ENCODE data around the gene SUCLG2. TPM values are rescaled to one million over a fixed set of nuclear protein-coding genes. Genes with fewer than 3 reads are reported as not detected.

The SUCLG2 gene
- total RNA-seq = 10 to 100 TPM; 25.5 to 36.6 TPM

- H3K9me3 ChIP-seq = no peaks in the 10 kb centered on the region
- no peaks in the 10 kb centered on the region for H3K27me3 ChIP-seq (replicated peaks; ENCODE audit: insufficient read depth)
- TF ChIP-seq, protein P1, sequence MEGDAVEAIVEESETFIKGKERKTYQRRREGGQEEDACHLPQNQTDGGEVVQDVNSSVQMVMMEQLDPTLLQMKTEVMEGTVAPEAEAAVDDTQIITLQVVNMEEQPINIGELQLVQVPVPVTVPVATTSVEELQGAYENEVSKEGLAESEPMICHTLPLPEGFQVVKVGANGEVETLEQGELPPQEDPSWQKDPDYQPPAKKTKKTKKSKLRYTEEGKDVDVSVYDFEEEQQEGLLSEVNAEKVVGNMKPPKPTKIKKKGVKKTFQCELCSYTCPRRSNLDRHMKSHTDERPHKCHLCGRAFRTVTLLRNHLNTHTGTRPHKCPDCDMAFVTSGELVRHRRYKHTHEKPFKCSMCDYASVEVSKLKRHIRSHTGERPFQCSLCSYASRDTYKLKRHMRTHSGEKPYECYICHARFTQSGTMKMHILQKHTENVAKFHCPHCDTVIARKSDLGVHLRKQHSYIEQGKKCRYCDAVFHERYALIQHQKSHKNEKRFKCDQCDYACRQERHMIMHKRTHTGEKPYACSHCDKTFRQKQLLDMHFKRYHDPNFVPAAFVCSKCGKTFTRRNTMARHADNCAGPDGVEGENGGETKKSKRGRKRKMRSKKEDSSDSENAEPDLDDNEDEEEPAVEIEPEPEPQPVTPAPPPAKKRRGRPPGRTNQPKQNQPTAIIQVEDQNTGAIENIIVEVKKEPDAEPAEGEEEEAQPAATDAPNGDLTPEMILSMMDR (IDR thresholded peaks at IDR 0.05) = no peak
- peak within 1 kb of the TSS; percentile 95 for H3K4me3 ChIP-seq
- H3K4me1 ChIP-seq (ENCODE audit: control insufficient read depth in 1 of 2, low read depth in 2 of 2) = peaks cover 9 to 30% of the 10 kb centered on the region in 2 donors
- H3K36me3 ChIP-seq = no peaks in the 10 kb centered on the region
- DNase-seq (ENCODE audit: low spot score) (peak; percentile 86), ATAC-seq (ENCODE audit: insufficient number of reproducible peaks, low FRiP score, low read depth) (peak; percentile 91)
- peak within 1 kb of the TSS; percentile 93 to 97 for H3K27ac ChIP-seq
These were observed at the start of gene SUCLG2 for GRCh38 chr3:67654099-67654843. SUCLG2 (minus strand) TSS chr3:67654612; CDS start chr3:67654586, 26 bp downstream.

DNA sequence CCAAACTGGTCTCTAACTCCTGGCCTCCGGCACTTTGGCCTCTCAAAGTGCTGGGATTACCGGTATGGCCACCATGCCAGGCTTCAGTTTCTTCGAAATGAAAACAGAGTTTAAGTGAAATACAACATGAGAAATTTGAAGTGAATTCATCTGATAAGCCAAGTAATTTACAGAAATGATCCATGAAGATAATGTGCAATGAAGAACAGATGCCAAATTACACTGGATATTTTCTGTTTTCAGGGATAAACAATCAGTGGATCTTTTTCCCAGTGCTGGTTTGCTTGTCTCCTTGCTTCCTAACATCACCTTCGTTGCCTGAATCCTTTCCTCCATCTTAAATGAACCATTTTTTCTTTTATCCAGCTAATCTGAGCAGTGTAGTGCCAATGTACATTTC lies 46.2 kb upstream of the SUCLG2 start:
- no peak overlapping the region for H3K4me3 ChIP-seq
- no peaks in the 10 kb centered on the region for H3K36me3 ChIP-seq
- no peaks in the 10 kb centered on the region for H3K9me3 ChIP-seq
- TF ChIP-seq, protein P1 (IDR thresholded peaks at IDR 0.05) = no peak
- H3K27me3 ChIP-seq (replicated peaks; ENCODE audit: insufficient read depth) = no peaks in the 10 kb centered on the region
- no peak overlapping the region for H3K27ac ChIP-seq
- H3K4me1 ChIP-seq (ENCODE audit: control insufficient read depth in 1 of 2, low read depth in 2 of 2) = no peaks in the 10 kb centered on the region
- DNase-seq (ENCODE audit: low spot score) (no peak), ATAC-seq (ENCODE audit: insufficient number of reproducible peaks, low FRiP score, low read depth) (no peak)

GRCh38 chr3:67699882-67700281 lies 45.5 kb upstream of the SUCLG2 start:
- H3K4me3 ChIP-seq = no peak overlapping the region
- no peaks in the 10 kb centered on the region for H3K9me3 ChIP-seq
- H3K36me3 ChIP-seq = no peaks in the 10 kb centered on the region
- H3K4me1 ChIP-seq (ENCODE audit: control insufficient read depth in 1 of 2, low read depth in 2 of 2) = no peaks in the 10 kb centered on the region
- no peak for DNase-seq (ENCODE audit: low spot score)
- TF ChIP-seq, protein P1 (IDR thresholded peaks at IDR 0.05) = no peak
- H3K27ac ChIP-seq = no peak overlapping the region
- ATAC-seq (ENCODE audit: insufficient number of reproducible peaks, low FRiP score, low read depth) = no peak
- no peaks in the 10 kb centered on the region for H3K27me3 ChIP-seq (replicated peaks; ENCODE audit: insufficient read depth)

- DNase-seq (ENCODE audit: low spot score) (no peak), ATAC-seq (ENCODE audit: insufficient number of reproducible peaks, low FRiP score, low read depth) (no peak)
- H3K4me3 ChIP-seq = no peak overlapping the region
- TF ChIP-seq, protein P1 (IDR thresholded peaks at IDR 0.05) = no peak
- no peak overlapping the region for H3K27ac ChIP-seq
- H3K27me3 ChIP-seq (replicated peaks; ENCODE audit: insufficient read depth) = no peaks in the 10 kb centered on the region
- H3K4me1 ChIP-seq (ENCODE audit: control insufficient read depth in 1 of 2, low read depth in 2 of 2) = no peaks in the 10 kb centered on the region
- H3K36me3 ChIP-seq = no peaks in the 10 kb centered on the region
- no peaks in the 10 kb centered on the region for H3K9me3 ChIP-seq
These were observed 38.2 kb upstream of the SUCLG2 start for GRCh38 chr3:67692621-67693020.

GRCh38 chr3:67691926-67692325 lies 37.5 kb upstream of the SUCLG2 start:
- no peak for ATAC-seq (ENCODE audit: insufficient number of reproducible peaks, low FRiP score, low read depth)
- Histone ChIP-seq H3K4me3 (no peak overlapping the region), H3K27me3 (replicated peaks; ENCODE audit: insufficient read depth) (no peaks in the 10 kb centered on the region), H3K27ac (no peak overlapping the region), H3K9me3 (no peaks in the 10 kb centered on the region), H3K4me1 (ENCODE audit: control insufficient read depth in 1 of 2, low read depth in 2 of 2) (no peaks in the 10 kb centered on the region), H3K36me3 (no peaks in the 10 kb centered on the region)
- no peak for DNase-seq (ENCODE audit: low spot score)
- TF ChIP-seq, protein P1 (IDR thresholded peaks at IDR 0.05) = no peak

Data from thoracic aorta (tissue), 2 donors.